AG10803 (cell line): Measurements from ENCODE around the gene MYADML2.

Source experiments
- DNase-seq: peaks from one replicate; pipeline ENCODE4 v3.0.0; 2010; ENCODE audit warnings: low read depth
- H3K4me3 ChIP-seq: 2 replicates; pipeline ENCODE4 v1.5.1; 2011; ENCODE audit warnings: mild to moderate bottlenecking, low read length, control low read depth
- CTCF ChIP-seq: conservative IDR thresholded peaks from 2 replicates; pipeline ENCODE4 v1.5.1; 2011; ENCODE audit warnings: mild to moderate bottlenecking, low read length, control low read depth, inconsistent platforms

The MYADML2 gene

GRCh38 chr17:81907219-81908145 lies 39.6 kb downstream of the MYADML2 start:
- no peak for DNase-seq
- no peak for TF ChIP-seq CTCF
- H3K4me3 ChIP-seq, result no peak overlapping the region

- no peak for DNase-seq
- no peak overlapping the region for H3K4me3 ChIP-seq
- TF ChIP-seq CTCF, result no peak
These were observed 40.4 kb downstream of the MYADML2 start for GRCh38 chr17:81906476-81907218.

DNA sequence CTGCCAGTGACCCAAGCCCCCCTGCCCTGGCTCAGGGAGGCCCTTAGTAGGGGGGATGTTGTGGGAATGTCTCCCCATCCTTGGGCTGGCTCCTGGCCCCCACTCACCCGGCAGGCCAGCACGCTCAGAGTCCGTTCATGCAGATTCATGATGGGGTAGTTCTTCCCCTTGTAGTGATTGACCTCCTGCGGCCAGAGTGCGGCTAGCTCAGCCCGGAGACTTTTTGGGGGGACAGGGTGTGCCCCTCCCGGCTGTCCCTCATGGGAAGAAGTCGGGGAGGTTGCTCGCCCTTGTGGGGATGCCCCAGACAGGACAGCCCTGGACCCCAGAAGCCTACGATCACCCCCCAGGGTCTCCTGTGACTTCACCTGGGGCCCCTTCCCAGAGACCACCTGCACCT lies 41.0 kb downstream of the MYADML2 start:
- no peak for DNase-seq
- no peak overlapping the region for H3K4me3 ChIP-seq
- TF ChIP-seq CTCF, result no peak

DNA sequence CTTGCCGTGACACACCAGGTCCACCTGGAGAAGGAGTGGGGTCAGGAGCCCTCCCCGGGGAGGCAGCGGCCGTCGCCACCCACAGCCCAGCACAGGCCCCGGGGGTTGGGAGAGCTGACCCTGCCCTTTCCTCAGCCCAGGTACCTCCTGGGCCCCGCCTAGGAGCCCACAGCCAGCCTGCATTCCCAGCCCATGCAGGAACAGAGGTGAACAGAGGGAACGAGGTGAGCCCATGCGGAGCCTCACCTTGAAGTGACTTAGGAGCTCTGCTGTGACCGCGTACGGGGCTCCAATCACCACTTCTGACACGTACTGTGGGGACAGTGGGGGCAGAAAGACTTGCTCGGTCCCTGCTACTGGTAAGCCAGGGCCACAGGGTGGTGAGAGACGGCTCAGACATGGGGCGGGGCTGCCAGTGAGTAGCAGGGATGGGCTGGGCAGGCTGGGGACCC lies 41.6 kb downstream of the MYADML2 start:
- H3K4me3 ChIP-seq, result no peak overlapping the region
- TF ChIP-seq CTCF, result no peak
- DNase-seq, result no peak

GRCh38 chr17:81904600-81905423 lies 42.2 kb downstream of the MYADML2 start:
- no peak overlapping the region for H3K4me3 ChIP-seq
- DNase-seq, result no peak
- no peak for TF ChIP-seq CTCF

DNA sequence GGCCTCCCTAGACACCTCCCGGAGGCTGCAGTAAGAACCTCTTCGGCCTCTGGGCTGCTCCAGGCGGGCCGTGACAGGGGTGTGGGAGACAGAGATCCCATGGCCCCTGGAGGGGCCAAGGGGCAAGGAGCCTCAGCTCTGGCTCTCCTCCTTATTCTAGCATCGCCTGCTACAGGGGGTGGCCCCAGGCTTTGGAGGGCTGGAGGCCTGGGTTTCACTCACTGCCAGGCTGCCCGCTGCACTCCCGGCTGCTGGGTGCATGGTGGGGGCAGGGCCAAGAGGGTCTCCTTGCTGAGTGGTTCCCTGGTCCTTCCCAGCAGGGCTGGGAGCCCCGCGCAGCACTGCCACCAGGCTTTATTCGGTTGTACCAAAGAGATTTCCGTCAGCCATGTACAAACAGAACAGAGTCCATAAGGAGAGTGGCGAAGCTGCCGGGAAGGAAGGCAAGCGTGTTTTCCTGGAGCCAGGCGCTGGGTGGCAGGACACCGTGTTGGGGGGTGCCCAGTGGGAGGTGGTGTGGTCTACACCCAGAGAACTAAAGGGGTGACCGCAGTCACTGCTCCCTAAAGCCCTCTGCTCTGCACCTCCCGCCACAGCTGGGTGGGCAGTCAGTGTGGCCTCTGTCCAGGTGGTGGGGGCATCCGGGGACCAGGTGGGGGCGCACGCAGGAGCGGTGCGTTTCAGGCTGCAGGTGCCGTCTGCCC lies 43.0 kb downstream of the MYADML2 start:
- DNase-seq, result no peak
- no peak overlapping the region for H3K4me3 ChIP-seq
- no peak for TF ChIP-seq CTCF
